NCI-H1048 (cell line): Measurements from ENCODE around the gene TAS2R4.
"Not testable (repeated sequence)": the region's sequence is repeated elsewhere in the genome, so short reads cannot be mapped to it uniquely, and the experiment has no call there.

Experiments
- DNase-seq: peaks from one replicate; lab custom pipeline; 2025; lab: John Stamatoyannopoulos, UW

Gene TAS2R4, protein sequence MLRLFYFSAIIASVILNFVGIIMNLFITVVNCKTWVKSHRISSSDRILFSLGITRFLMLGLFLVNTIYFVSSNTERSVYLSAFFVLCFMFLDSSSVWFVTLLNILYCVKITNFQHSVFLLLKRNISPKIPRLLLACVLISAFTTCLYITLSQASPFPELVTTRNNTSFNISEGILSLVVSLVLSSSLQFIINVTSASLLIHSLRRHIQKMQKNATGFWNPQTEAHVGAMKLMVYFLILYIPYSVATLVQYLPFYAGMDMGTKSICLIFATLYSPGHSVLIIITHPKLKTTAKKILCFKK

DNA sequence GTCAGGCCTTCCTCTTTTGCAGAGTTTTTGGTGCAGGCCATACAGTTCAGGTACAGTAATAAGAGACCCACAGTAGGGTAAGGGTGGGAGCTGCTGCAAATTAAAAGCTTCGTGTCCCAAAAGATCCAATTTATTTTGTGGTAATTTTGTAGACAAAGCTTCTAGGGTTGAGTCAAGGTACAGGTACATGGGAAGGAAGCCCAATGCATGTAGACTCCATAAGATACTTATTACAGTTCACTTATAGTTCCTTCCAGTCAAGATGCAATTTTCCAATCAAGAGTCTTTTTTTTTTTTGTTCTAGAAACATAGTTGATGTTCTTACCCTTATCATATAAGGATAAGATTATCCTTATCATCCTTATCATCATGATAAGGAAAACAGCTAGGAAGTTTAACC is at the start of gene TAS2R4:
Gene TAS2R4, plus strand, starts transcription at position 301 of the 400 bp plus-strand sequence. CDS start 1,815 bp downstream, outside the sequence.
- DNase-seq: no peak

DNA sequence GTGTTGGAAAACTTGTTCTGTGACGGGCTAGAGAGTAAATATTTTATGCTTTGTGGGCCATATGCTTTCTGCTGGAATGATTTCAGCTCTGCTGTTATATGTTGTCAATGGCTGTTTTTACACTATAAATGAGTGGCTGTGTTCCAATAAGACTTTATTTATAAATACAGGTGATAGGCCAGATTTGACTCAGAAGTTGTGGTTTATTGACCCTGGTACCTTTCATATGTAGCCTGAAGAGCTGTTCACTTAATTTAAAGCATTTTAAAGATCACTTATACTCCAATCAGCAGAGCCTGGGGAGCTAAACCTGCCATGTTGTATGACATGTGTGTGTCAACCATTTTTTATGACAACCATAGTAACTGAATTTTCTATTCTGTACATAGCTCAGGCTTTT is 47.5 kb upstream of the TAS2R4 start:
- no peak for DNase-seq

- DNase-seq: no peak
These were observed 44.9 kb upstream of the TAS2R4 start for GRCh38 chr7:141731476-141732149.

GRCh38 chr7:141737118-141737835 is 39.2 kb upstream of the TAS2R4 start:
- no peak for DNase-seq

DNA sequence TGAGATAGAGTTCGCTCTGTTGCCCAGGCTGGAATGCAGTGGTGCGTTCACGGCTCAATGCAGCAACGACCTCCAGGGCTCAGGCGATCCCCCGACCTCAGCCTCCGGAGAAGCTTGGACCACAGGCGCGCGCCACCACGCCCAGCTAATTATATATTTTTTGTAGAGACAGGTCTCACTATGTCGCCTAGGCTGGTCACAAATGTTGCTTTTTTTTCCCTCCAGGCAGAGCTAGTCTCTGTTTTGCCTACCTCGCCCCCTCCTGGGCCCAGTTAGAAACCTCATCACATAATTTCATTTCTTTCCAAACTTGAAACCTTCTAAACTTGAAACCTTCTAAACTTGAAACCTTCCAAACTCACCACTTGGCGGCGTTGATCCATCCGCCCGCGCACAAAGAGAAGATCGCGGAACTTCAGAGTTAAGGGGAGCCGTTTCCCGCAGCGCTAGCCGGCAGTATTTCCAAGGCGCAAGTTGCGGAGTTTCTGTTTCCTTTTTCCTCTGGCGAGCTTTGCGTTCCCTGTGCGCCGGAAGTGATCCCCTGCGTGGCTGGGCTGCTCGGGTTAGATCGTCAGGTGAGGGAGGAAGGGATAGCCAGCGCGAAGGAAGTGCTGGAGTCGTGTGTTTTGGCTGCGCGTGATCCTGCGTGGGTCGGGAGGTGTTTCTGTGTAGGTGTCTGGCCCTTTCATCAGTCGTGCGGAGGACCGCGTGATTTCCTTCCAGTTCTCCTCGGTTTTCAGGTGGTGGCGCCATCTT is 38.5 kb upstream of the TAS2R4 start, which contains the start of gene SSBP1:
Gene SSBP1, plus strand, starts transcription at position 523 of the 756 bp plus-strand sequence. CDS start 809 bp downstream, outside the sequence.
- DNase-seq: peak; percentile 90

DNA sequence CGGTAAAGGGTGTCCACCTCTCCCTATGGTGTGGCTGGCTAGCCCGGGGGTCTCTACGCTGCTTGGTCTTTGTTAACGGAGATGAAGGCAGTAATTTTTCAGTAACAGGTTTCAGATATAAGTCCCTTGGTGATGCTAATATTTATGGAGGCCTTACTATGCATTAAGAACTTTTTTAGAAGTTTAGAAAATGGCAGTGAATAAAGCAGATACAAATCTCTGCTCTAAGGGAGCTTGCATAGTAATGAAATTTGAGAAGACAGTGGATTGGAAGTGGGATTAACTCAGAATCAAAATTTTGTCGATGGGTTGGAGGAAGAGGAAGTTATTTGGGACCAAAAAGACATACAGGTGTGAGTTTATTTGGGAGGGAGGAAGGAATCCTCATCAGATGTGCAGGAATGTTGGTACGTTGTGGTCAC is 37.9 kb upstream of the TAS2R4 start:
- DNase-seq: no peak

- no peak for DNase-seq
These were observed 37.2 kb upstream of the TAS2R4 start for GRCh38 chr7:141739250-141739649.

DNA sequence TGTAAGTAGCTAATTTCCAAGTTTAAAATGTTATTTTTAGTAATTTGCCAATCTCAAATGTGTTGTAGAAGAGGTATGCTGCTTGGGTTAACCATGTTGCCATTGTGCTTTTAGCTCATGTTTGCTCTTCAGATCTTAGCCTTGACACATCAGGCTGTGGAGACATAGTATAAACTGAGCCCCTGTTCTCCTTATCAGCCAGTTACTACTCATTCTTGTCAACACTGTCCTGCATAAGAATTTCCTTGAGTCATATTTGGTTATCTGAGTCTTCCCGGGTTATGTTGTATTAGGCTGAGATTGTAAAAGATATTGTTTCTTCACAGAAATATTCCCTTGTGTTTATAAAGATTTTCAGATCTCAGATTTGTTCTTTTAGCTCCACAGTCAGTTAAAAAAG is 34.2 kb upstream of the TAS2R4 start:
- no peak for DNase-seq

- no peak for DNase-seq
These were observed 32.3 kb upstream of the TAS2R4 start for GRCh38 chr7:141744131-141744530.

GRCh38 chr7:141748396-141748795 is 28.1 kb upstream of the TAS2R4 start:
- DNase-seq: no peak

GRCh38 chr7:141751904-141752303 is 24.6 kb upstream of the TAS2R4 start:
- not testable (repeated sequence) for DNase-seq

DNA sequence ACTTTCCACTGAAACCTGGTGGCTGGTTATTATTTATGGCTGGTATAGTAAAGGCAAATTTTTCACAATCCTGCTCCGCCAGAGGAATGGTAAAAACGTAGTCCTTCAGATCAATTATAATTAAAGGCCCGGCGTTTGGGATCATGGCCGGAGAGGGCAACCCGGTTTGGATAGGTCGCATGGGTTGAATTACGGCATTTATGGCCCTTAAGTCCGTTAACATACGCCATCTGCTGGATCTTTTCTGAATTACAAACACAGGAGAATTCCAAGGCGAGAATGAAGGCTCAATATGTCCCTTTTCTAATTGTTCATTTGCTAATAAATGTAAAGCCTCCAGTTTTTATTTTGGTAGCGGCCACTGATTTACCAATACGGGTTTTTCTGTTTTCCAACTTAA is 23.8 kb upstream of the TAS2R4 start:
- no peak for DNase-seq

DNA sequence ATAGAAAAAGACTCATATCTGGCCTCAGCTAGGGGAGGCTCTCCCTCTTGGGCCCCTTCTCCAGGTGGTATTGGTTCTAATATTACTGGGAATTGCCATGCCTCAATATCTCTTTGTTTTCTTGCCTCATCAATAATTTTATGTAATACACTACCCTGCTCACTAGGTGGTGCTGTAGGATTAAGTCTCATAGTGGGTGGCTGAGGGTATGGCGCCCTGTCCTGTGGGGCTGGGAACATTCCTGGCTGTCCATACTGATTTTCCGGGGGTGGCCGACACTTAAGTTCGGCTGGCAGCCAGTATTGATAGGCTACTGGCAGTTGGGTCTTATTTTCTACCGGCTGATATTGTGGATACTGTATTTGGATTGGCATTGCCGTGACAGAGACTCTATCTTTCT is 21.5 kb upstream of the TAS2R4 start:
- no peak for DNase-seq

DNA sequence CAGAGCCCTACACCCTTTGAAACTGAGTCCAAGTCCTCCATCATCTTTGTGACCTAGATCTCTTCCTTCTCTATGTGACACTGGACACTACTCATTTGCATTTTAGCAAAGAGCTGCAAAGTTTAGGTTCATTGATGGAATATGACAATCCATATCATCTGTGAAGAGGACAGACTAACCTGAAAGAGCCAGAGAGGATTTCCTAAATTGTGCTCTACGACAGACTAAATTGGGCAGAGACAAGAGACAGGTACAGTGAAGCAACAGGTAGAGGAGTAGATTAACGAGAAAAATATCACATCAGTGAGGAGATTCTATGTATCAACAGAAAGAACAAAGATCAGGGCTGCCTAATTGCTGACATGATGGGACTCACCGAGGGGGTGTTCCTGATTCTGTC is 12.7 kb upstream of the TAS2R4 start, which contains the start of gene TAS2R3:
Gene TAS2R3, plus strand, starts transcription at position 301 of the 400 bp plus-strand sequence. Its CDS starts 62 bp downstream, at position 363.
- no peak for DNase-seq

DNA sequence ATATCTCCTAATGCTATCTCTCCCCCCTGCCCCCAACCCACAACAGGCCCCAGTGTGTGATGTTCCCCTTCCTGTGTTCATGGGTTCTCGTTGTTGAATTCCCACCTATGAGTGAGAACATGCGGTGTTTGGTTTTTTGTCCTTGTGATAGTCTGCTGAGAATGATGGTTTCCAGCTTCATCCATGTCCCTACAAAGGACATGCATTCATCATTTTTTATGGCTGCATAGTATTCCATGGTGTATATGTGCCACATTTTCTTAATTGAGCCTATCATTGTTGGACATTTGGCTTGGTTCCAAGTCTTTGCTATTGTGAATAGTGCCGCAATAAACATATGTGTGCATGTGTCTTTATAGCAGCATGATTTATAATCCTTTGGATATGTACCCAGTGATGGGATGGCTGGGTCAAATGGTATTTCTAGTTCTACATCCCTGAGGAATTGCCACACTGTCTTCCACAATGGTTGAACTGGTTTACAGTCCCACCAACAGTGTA is 6.3 kb upstream of the TAS2R4 start:
- DNase-seq: not testable (repeated sequence)

DNA sequence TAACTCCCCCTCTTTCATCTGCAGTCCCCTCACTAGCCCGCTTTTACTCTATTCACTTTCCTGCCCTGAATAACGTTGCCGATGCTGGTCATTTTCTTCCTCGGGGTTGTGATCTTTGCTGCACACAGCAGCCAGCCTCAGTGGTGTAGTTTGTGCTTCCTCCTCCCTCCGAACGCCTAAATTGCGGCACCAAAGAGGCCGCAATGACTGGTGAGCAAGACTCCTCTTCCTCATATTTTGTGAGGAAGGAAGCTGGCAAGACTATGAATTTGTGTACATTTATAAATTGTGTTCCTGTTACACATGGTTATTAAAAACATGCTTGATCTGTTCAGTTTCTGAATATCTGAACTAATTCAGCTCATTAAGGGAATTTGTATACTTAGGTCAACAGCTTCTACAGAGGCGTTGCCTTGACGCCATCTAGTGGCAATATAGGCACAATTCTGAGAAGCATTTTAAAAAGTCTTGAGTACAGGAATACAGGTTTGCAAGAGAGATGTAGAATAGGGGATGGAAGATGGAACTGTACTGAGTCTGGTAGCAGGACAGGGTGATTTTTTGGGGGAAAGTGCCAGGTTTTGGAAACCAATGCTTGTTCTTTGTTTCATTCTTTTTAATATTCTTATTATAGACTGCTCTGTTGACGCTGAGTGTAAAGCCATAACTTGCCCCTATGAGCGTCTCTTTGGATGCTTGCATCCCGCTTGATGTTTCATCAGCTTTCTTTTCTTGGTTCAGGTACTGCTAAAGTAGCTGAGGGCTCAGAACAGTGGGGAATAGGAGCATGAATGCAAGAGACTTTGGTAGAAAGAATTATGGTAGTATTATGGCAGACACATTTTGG is 9.5 kb downstream of the TAS2R4 start:
- DNase-seq: no peak

DNA sequence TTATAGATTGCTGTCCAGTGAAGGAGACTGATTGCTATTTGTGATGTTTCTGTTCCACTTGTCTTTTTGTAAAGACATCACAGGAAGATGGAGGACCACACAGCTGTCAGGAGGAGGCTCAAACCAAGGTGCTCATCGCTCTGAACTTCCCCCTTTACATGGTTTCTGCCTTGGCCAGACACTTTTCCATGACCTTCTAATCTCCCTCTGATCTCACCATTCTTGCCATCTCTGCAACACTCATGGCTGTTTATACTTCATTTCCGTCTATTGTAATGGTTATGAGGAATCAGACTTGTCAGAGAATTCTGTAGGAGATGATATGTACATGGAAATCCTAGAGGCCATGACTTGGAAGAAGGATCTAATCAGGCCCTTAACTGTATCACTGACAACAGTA is 11.8 kb downstream of the TAS2R4 start:
- no peak for DNase-seq

DNA sequence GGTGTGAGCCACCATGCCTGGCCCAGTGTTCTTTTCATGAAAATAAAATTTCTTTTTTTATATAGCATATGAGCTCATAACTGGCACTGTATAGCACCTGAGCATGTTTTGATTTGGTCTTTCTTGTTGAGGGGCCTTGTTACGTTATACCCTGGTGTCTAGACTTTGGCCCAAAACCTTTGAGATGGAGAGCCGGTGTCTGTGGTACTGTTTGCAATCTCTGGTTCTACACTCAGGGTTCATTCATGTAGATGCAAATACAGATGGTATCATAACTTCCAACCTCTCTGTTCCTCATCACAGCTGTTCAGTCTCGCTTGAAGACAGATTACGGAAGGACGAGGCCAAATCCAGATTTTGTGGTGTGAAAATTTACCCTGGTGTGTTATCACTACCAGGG is 13.4 kb downstream of the TAS2R4 start, which contains the start of gene TAS2R5:
Gene TAS2R5, plus strand, starts transcription at position 301 of the 400 bp plus-strand sequence. CDS start 145 bp downstream, outside the sequence.
- no peak for DNase-seq

DNA sequence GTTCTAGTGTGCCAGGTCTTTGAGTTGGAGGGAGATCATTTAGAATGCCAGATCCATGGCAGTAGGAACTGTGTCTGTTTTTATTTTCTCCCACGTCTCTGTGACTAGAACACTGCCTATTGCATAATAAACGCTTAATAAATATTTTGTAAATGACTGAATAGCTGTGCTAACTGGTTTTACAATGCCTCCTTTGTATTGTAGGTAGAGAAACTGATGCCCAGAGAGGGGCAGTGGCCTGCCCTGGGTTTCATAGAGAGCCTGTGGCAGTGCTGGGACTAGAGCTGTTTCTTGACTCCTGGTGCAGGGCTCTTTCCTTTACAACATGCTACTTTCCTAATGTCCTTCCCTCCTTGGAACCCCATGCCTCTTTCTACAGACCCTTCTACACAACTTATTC is 16.1 kb downstream of the TAS2R4 start:
- no peak for DNase-seq

GRCh38 chr7:141820067-141820466 is 43.6 kb downstream of the TAS2R4 start:
- DNase-seq: no peak

DNA sequence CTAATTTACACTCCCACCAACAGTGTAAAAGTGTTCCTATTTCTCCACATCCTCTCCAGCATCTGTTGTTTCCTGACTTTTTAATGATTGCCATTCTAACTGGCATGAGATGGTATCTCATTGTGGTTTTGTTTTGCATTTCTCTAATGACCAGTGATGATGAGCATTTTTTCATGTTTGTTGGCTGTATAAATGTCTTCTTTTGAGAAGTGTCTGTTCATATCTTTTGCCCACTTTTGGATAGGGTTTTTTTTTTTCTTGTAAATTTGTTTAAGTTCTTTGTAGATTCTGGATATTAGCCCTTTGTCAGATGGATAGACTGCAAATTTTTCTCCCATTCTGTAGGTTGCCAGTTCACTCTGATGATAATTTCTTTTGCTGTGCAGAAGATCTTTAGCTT is 46.0 kb downstream of the TAS2R4 start:
- DNase-seq: not testable (repeated sequence)
